Smooth muscle cell (in vitro differentiated cells): ENCODE measurements around the gene PARS2. TPM values are rescaled to one million over a fixed set of nuclear protein-coding genes. Genes with fewer than 3 reads are reported as not detected.

Experiments used
- DNase-seq: peaks from one replicate; lab custom pipeline; 2025; ENCODE audit not compliant: unreplicated experiment; lab: John Stamatoyannopoulos, UW
- H2AFZ ChIP-seq: fragments of 200-600 bp; sonication (generic); 2 replicates; pipeline ENCODE4 v1.6.0; 2016; ENCODE audit warnings: antibody characterized with exemption, low read depth, mild to moderate bottlenecking
- H3F3A ChIP-seq: fragments of 200-600 bp; sonication (generic); 2 replicates; pipeline ENCODE4 v1.6.0; 2017; ENCODE audit warnings: antibody characterized with exemption, low read depth
- H3K27ac ChIP-seq: fragments of 200-600 bp; sonication (generic); 2 replicates; pipeline ENCODE4 v1.5.1; 2016; ENCODE audit warnings: low read depth, mild to moderate bottlenecking
- H3K27me3 ChIP-seq: fragments of 200-600 bp; sonication (generic); 2 replicates; pipeline ENCODE4 v1.6.1; 2016; ENCODE audit warnings: low read depth, mild to moderate bottlenecking
- H3K36me3 ChIP-seq: fragments of 200-600 bp; sonication (generic); 2 replicates; pipeline ENCODE4 v1.5.1; 2016; ENCODE audit warnings: low read depth
- H3K4me1 ChIP-seq: fragments of 200-600 bp; sonication (generic); 2 replicates; pipeline ENCODE4 v1.5.1; 2016; ENCODE audit warnings: low read depth
- H3K4me2 ChIP-seq: fragments of 200-600 bp; sonication (generic); 2 replicates; pipeline ENCODE4 v1.6.0; 2016; ENCODE audit warnings: mild to moderate bottlenecking
- H3K4me3 ChIP-seq: fragments of 200-600 bp; sonication (generic); 2 replicates; pipeline ENCODE4 v1.5.1; 2016; ENCODE audit warnings: mild to moderate bottlenecking
- H3K79me2 ChIP-seq: fragments of 200-600 bp; sonication (generic); 2 replicates; pipeline ENCODE4 v1.6.0; 2016; ENCODE audit warnings: low read depth, mild to moderate bottlenecking
- H3K9ac ChIP-seq: fragments of 200-600 bp; sonication (generic); 2 replicates; pipeline ENCODE4 v1.6.0; 2016; ENCODE audit warnings: low read depth
- H3K9me3 ChIP-seq: fragments of 200-600 bp; sonication (generic); replicated peaks from 2 replicates; pipeline ENCODE4 v1.5.1; 2016; ENCODE audit warnings: low read depth
- H4K20me1 ChIP-seq: fragments of 200-600 bp; sonication (generic); 2 replicates; pipeline ENCODE4 v1.6.0; 2016; ENCODE audit warnings: low read depth
- WGBS: methylation state at CpG from one replicate; pipeline ENCODE4 v1.1.7; 2016; ENCODE audit warnings: low lambda C conversion rate; 5-methylcytosine and 5-hydroxymethylcytosine counted together
- polyA plus RNA-seq: library from polyadenylated mRNA; unstranded; fragments of >200 nt; fragmentation: Nextera tagmentation; extraction: Ambion mirVana; gene quantifications from 2 replicates; pipeline ENCODE4 v1.2.1, GENCODE V29; 2016
- total RNA-seq: library from RNA; depleted of rRNA; stranded (reverse); fragments of >200 nt; gene quantifications from 2 replicates; pipeline ENCODE4 v1.2.3, GENCODE V29; 2014
- TF ChIP-seq, protein P1 (sequence below): fragments of 200-600 bp; sonication (generic); IDR thresholded peaks from 2 replicates; pipeline ENCODE4 v1.5.1; 2017; ENCODE audit warnings: borderline replicate concordance, mild to moderate bottlenecking, antibody characterized with exemption; ENCODE audit not compliant: insufficient read depth, poor library complexity, severe bottlenecking

The PARS2 gene
- total and polyA plus RNA-seq, 2 experiments from 2014 or later, result 1.7 to 5.7 TPM

DNA sequence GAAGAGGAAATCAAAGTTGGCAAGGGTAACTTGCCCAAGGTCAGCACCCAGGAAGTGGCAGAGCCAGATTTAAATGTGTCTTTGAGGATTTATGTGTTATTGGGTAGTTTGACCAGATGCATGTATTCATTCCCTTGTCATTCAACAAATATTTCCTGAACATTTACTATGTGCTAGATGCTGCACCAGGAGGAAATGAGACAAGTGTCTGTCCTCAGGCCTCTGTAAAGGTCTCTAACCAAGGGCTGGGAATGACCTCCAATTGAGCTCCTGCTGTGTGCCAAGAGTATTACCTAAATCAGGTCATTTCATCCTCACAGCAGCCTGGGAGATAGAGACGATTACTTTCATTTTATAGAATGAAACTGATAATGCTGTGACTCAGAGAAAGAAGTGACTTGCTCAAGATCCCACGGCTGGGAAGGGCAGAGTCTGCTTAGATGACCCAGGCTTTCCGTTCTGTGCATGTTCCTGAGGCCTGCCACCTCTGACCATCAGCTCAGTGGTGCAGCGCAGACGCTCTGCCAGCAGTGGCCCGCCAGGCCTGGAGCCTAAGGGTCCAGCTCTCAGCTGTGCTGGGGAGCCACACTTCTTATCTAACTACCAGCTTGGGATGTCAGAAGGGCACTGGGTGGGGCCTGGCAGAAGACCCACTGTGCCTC, 40.3 kb upstream of the PARS2 start:
- no peak overlapping the region for H3K4me2 ChIP-seq
- H3K4me3 ChIP-seq, result no peak overlapping the region

DNA sequence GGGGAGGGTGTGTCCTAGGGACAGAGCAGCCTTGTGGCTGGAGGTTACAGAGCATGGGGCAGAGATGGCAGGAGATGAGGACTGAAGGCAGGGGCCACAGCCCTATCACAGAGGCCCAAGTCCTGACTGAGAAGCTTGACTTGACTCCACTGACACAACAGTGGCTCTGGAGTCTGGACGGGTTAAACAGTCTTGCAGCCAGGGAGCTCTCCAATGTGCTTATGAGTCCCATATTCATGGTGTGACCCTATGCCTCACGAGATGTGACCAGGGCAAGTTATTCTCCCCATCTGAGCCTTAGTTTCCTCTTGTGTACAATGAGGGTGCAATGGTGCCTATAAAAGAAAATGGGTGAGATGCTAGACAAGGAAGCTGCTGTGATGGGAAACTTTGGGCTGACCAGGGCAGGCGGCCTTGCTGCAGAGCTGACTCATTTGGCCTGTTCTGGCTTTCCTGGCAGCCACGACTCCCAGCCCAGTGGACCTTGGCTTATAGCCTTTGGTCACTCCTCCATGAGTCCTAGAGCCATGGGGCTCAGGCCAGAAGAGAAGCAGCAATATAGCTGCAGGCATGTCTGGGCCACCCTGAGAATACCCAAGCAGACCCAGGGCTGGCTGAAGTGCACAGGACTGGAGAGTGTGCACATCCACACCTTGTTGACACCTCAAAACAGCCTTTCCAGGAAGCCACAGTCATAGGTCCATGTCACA, 39.6 kb upstream of the PARS2 start:
- H3K27me3 ChIP-seq, result peaks cover 31% of the 10 kb centered on the region
- WGBS, result 69% methylated on average over 4 of the region's 4 CpGs
- TF ChIP-seq, protein P1, sequence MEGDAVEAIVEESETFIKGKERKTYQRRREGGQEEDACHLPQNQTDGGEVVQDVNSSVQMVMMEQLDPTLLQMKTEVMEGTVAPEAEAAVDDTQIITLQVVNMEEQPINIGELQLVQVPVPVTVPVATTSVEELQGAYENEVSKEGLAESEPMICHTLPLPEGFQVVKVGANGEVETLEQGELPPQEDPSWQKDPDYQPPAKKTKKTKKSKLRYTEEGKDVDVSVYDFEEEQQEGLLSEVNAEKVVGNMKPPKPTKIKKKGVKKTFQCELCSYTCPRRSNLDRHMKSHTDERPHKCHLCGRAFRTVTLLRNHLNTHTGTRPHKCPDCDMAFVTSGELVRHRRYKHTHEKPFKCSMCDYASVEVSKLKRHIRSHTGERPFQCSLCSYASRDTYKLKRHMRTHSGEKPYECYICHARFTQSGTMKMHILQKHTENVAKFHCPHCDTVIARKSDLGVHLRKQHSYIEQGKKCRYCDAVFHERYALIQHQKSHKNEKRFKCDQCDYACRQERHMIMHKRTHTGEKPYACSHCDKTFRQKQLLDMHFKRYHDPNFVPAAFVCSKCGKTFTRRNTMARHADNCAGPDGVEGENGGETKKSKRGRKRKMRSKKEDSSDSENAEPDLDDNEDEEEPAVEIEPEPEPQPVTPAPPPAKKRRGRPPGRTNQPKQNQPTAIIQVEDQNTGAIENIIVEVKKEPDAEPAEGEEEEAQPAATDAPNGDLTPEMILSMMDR, result no peak
- no peaks in the 10 kb centered on the region for H3F3A ChIP-seq
- H3K9ac ChIP-seq, result no peak overlapping the region
- H3K27ac ChIP-seq, result no peak overlapping the region
- H3K36me3 ChIP-seq, result no peaks in the 10 kb centered on the region
- no peaks in the 10 kb centered on the region for H3K9me3 ChIP-seq
- H3K4me1 ChIP-seq, result no peaks in the 10 kb centered on the region
- no peak overlapping the region for H3K4me2 ChIP-seq
- no peak overlapping the region for H2AFZ ChIP-seq
- DNase-seq, result no peak
- no peak overlapping the region for H3K4me3 ChIP-seq
- no peaks in the 10 kb centered on the region for H4K20me1 ChIP-seq
- no peaks in the 10 kb centered on the region for H3K79me2 ChIP-seq

More for the DNA sequence above, 40.3 kb upstream of the PARS2 start:
- no peak for DNase-seq
- no peaks in the 10 kb centered on the region for H3K4me1 ChIP-seq
- H3K9ac ChIP-seq, result no peak overlapping the region
- no peaks in the 10 kb centered on the region for H3K36me3 ChIP-seq
- TF ChIP-seq, protein P1, result no peak
- 86% methylated on average over 6 of the region's 6 CpGs for WGBS
- H3K27me3 ChIP-seq, result peaks cover 25% of the 10 kb centered on the region
- no peak overlapping the region for H3K27ac ChIP-seq
- no peaks in the 10 kb centered on the region for H4K20me1 ChIP-seq
- no peaks in the 10 kb centered on the region for H3F3A ChIP-seq
- H2AFZ ChIP-seq, result no peak overlapping the region
- H3K9me3 ChIP-seq, result no peaks in the 10 kb centered on the region
- H3K79me2 ChIP-seq, result no peaks in the 10 kb centered on the region

DNA sequence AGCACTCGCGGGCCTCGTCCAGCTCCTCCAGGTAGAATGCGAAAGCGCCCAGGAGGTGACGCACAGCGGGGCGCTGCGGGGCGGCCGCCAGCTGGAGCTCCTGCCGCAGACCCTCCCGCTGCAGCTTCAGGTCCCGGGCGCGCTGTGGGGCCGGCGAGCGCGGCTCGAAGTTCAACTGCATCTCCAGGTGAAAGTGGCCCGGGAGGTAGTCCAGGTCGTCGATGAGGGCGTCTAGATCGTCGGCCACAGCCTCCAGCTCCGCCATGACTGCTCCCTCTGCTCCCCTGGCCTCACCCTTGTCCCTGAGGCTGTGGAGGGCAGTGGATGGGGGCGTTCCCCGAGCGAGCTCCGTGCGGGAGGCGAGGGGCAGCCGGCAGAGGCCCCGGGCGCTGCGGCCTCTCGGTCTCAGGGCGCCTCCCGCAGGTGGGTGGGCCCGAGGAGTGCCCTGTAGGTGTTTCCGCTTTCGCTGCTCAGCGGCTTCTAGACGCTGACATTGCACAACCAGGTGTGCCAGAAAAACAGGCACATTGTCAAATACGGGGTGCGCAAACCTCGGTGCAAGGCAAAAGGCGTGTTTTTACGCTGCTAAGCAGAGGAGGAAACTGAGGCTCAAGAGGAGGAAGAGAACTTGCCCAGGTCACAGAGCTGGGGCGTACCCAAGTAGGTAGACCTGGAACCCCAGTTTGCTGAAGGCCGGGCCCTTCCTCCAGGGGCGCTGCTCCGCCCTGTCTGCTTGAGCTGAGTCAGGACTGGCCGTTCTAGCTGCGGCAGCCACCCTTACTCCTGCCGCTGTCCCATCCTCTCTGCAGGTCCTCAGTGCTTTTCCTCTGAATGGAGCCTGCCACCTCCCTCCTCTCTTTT, 36.8 kb upstream of the PARS2 start, which contains the start of gene TTC22:
TSS of gene TTC22 (minus strand) at position 425 of the 861 bp plus-strand sequence. CDS start at position 265, 160 bp downstream.
- Histone ChIP-seq H3K27ac (no peak within 1 kb of the TSS), H3F3A (no peaks in the 10 kb centered on the region), H4K20me1 (no peaks in the 10 kb centered on the region), H3K27me3 (peaks cover 31% of the 10 kb centered on the region), H3K4me1 (no peaks in the 10 kb centered on the region), H3K9me3 (no peaks in the 10 kb centered on the region), H3K36me3 (no peaks in the 10 kb centered on the region), H3K79me2 (no peaks in the 10 kb centered on the region), H3K4me2 (peak within 1 kb of the TSS; percentile 84), H3K4me3 (peak within 1 kb of the TSS; percentile 45), H3K9ac (no peak within 1 kb of the TSS), H2AFZ (peak within 1 kb of the TSS; percentile 72)
- TF ChIP-seq, protein P1, result peak; percentile 23
- WGBS, result 29% methylated on average over 43 of the region's 58 CpGs
- no peak for DNase-seq
